Activated CD4-positive, CD25-positive, alpha-beta regulatory T cell treated with anti-CD3 and anti-CD28 coated beads, Interleukin-2, amount 50 U/mL, for 24 hours (primary cell): Measurements from ENCODE around the gene MCC.

Source experiments
- ATAC-seq, 2 donors: fragments of 150-1000 bp; cut with Tn5 transposase; one replicate each; pipeline ENCODE4 v1.10.0; 2021; ENCODE audit warnings: mild to moderate bottlenecking in 1 of 2, moderate library complexity in 1 of 2

The MCC gene

DNA sequence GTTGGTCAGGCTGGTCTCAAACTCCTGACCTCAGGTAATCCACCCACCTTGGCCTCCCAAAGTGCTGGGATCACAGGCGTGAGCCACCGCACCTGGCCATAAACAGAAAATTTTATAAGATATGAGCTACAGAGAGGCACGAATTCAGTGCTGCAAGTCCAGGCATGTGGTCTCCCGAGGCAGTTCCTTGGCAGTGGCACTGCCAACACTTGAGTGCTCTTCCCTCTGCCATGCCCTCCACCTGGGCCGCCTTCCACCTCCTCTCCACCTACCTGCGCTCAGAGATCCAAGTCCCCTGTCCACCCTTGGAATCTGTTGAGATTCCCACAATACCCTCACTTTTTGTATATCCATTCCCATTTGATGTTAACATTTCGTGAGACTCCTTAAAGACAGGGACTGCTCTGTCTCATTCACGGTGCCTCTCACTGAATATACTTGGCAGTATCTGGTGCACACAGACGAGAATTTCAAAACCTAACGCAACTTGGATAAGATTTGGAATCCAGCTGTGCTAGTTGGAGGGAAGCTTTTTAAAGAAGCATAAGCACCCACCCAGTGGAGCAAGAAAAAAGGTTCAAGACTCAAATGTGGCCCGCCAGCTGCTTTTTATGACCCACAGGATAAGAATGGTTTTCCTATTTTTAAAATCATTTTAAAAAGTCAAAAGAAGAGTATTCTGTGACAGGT lies 443.3 kb downstream of the MCC start:
- ATAC-seq: no peak

DNA sequence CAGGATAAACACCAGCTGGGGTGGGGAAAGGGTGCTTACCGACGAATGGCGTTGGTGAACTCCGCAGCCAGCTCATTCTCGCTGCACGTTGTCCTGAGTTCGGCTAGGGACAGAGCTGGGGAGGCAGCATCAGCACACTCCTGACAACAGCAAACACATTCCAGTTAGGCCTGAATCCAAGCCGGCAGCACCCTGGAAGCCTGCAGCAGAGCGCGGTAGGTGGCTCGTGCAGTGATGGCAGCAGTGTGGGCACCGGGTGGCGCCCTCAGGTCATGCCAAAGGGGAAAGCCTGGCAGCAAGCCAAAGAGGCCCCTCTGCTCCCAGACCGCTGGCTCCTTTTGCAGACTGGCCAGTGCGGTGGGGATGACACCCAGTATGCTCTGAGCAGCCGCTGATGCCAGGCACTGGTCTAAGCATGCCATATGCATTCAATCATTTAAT lies 444.7 kb downstream of the MCC start:
- ATAC-seq: no peak

DNA sequence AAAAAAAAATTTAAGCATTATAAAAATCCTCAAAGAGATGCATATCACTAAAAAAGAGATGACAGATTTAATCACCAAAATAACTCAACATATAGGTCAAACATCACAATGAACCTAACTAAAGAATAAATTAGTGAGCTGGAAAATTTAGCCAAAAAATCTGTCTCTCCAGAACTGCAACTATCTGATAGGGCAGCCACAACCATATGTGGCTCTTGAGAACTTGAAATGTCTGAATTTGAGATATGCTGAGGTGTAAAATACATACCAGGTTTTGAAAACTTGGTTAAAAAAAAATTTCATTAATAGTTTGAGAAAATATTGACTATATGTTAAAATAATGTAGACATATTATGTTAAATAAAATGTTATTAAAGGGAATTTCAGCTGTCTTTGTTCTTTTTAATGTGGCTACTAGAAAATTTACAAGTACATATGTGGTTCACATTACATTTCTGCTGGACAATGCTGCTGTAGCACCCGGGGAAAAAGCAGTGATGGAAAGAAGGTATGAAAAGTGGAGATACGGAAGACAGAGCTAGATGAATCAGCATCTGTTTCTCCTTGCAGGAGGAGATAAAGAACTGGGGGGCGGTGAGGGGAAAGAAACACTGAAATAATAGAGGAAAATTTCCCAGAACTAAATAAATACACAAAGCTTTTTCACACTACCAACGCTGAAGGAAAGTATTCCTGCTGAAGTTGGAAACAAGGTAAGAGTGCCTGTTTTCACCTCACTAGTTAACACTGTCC lies 445.6 kb downstream of the MCC start:
- no peak for ATAC-seq

DNA sequence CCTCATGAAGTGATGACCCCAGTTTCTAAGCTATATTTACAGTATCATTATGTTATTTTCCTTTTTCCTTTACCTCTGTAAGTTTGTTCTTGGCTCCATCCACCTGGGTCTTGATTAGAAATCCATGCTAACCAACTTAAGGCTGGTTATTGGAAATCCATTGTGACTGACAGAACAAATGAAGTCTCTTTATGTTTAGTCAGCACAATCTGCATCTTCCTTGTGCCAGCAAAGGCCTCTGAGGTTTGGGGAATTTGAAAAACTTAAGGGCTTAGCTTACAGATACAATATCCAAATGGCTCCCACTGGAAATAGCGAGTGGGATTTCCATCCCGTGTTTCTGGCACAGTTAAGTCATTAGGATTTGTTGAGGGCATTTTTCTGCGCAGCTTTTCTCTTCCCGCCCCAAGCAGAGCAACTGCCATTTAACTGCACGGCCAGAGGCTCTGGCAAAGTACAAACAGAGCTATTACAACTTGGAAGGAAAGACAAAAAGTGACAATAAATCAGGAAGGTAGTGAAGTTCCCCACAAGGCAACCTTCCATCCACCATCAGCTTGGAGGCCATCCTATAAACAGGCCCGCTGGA lies 447.5 kb downstream of the MCC start:
- ATAC-seq: no peak

DNA sequence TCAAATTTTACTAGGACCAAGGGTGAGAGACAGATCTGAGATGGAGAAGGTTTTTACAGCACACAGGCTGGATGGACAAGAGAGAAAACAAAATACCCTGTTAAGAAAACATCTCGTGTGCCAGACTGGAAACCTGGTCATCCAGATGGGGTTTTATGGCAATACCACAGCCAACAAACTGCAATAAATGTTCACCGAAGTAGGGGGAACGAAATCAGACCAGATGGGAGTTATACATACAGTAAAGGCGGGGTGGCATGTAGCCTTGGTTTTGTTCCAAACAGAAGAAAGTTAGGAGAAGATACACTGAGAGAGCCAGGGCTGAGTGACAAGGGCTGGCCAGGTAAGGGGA lies 448.3 kb downstream of the MCC start:
- no peak for ATAC-seq

DNA sequence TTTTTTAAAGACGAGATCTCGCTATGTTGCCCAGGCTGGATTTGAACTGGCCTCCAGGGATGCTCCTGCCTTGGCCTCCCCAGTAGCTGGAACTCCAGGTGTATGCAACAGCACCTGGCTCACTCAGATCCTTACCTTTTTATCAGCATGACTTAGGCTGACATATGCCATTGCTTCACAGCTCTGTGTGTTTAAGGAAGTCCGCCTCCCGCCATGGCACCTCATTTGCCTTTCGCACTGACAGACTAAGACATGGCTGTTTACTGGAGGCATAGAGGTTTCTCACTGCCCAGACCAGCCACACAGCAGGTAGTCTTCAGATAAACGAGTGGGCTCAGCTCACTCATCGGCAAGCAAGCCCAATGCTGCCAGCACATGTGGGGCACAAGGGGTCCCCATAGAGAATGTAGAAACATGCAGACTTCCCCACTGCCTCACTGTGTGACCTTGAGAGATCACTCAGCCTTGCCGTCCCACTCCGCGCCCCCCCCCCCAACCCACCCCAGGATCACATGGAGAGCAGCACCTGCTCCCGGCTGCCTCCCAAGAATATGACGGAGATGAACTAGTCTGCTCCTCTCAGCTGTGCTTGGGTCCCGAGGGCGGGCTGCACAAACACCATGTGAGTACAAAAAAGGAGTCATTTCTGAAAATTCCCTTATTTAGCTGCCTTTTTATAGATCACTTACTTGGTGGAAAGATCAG lies 448.9 kb downstream of the MCC start:
- no peak for ATAC-seq

DNA sequence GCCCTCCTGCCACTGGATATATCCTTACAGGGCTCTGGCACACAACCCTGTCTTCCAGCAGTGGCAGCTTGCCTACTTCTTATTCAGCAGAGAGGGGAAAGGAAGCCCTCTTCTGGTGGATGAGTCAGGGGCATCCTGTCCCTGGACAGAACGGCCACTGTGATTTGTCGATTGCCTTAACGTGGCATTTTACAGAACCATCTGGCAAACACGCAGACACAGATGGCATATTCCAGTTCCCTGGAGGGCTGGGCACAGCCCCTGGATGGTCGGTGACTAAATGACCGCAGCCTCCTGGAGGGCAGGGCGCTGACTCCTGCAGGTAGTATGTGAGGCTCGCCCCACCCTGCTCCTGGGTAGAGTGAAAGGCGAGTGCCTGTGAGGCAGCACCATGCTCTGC lies 449.5 kb downstream of the MCC start:
- ATAC-seq: no peak

DNA sequence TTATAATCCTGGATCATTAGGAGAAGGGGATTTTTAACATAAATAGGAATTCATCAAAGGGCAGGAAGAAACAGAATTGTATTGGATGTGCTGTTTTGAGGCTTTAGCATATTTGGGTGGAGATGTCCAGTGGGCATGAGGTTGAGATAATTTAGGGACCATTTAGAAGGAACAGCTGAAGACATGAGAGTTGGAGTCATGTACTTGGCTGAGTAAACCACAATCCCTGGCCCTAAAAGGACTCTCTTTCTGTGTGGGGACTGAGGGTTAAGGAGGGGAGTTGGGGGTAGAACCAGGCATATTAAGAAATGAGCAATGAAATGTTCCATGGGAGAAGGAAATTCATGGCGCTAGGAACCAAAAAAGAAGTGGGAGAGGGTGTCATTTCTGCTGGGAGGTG lies 450.1 kb downstream of the MCC start:
- no peak for ATAC-seq

DNA sequence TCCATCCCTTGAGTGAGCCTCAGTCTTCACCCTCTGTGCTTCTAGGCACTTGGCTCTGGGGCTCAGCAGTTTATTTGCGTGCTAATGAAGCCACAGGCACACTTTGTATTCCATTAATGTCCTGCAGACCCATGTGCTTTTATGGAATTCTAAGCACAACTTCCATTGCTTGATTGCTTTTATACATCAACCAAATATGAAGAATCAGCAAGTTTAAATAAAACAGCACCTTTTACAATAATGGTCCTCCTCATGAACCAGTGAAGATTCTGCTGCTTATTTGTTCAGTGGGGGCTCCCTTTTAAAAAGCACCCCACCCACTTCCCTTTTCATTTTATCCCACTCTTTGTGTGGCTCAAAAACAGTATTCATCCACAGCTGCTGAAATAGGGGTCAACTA lies 451.4 kb downstream of the MCC start:
- no peak for ATAC-seq

DNA sequence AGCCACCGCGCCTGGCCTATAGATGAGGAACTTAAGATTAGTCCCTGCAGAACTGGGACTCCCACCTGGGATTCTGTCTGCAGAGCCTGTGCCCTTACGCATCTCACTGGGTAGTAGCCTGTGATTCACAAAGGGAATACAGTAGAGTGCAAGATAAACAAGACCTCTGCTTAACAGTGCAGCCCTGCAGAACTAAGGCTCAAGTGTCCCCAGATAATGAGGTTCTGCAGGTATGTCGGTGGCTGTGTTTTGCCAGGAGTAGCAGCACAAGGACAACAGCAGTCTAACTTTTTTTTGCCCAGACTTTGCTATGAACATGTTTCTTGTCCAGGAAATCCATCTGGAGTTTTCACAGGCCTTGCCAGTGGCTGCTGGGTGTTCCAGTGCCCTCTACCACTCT lies 451.9 kb downstream of the MCC start:
- no peak for ATAC-seq

DNA sequence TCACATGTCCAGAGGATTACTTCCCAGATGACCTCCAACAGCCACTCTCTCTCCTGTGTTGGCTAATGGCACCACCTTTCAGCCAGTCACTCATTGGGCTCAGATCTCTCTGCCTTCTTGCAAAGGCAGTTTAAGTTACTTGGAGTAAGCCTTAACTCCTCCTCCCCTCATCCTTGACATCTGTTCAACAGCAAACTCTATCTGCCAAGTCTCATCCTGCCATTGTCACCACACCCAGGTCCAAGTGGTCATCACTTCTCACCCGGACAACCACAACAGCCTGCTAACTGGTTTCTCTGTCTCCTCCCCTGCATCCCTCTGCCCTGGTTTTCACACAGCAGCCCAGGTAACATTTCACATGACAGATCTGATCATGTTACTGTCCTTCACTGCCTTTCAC lies 453.2 kb downstream of the MCC start:
- ATAC-seq: no peak

DNA sequence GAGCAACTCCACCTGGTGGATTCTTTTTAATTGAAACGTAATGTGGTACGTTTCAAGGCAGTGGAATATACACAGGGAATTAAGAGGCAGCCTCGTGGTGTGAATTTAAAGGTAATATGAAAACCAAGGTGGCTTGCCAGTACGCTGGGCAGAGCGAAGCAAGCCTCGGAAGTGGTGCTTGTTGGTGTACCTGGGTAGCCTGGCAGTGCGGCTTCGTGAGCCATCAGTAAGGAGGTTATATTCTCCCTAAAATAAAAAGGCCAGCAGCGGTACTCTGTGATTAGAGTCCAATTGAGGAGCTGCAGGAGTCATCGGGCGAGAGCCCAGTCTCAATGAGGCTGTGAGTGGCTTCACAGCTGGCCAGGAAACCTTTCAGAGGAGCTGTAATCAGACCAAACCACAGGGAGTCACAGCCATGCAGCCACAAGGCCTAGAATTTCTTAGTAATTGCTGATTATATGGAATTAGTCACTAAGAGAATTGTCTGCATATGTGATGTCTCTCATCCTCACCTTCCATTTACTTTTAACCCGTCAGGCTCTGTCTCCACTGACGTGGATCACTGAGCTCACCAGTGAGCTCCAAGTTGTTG lies 454.0 kb downstream of the MCC start:
- peak in 1 of 2 donors; percentile 45 for ATAC-seq

DNA sequence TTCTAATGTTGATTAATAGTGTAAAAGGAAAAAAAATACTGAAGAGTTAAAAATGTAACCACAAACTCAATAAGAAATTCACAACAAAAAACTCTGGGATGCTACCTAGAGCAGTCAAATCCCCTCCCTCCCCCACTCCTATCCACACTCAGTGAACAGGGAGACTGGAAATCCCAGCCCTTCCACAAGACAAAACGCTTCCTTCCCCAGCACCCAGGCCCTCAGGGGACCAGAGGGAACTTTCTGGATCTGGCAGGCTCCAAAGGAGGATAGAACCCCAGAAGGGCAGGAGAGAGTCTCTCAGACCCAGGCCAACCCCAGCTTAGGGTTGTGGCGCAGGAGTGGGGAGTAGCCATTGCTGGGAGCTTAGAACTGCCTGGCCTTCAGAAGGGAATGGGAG lies 456.7 kb downstream of the MCC start:
- no peak for ATAC-seq

DNA sequence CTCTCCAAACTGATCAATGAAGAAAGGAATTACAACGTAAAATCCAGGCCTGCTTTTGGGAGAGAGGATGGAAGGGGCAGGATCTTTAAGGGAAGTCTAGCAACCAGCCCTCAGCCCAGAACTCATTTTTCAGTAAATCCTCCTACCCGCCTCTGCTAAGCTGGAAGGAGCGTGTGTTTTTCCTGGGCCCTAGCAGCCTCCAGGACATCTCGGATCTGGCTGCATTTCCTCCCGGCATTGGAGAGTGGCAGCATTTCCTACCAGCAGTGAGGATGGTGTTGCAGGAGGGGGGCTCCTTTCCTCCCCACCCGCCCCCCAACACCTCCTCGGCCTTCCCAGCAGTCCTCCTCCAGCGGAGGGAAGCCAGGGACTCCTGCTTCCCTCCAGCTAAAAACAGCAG lies 457.1 kb downstream of the MCC start:
- no peak for ATAC-seq

DNA sequence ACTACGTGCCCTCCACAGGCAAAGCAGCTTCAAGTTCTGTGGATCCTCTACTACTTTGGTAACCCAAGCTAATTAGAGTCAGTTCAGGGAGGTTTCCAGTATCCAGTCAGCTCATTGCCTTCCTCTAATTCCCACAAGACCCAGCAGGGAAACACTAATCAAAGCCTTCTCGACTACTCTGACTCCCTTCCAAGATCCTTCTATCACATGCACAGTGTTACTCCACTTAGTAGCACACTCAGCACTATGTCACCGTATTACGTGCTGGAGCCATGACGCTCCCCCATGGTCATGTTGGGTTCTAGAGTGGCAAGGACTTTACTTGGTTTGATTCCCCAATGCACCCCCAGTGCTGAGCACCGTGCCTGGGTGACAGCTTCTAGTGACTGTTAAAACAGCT lies 458.6 kb downstream of the MCC start:
- ATAC-seq: no peak

DNA sequence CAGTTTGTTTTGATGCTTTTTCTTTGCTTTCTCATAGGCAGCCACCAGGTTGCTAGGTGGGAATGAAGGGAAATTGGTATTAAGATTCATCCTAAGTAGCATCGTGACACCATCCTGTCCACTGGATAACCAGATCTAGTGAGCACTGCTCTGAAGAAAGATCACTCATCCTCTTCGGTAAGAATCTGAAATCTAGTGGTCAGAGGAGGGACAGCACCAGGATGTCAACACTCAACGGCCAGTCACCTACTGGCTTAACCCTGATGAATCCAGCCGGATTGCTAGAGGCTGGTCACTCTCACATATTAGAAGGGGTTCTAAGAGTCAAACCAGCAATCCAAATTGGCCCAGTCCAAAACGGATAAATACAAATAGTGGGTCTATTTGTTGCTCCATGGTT lies 460.8 kb downstream of the MCC start:
- no peak for ATAC-seq

DNA sequence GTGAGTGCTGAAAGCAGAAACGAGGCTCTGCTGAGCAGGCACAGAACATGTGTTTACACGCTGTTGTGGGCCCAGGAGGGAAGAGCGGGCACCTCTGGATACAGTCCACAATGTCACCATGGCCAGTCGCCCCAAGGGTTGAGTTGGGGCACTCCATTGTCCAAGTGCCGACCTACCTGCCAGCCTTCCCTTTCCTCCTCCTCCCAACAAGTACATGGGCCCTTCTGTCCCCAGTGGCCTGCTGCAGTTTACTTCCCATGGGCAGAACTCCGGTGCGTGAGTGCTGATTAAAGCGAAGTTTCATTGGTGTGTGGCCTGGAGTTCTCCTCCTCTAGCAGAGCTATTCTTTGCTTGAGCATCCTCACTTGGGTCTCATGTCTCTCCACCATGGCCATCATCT lies 461.2 kb downstream of the MCC start:
- ATAC-seq: no peak

DNA sequence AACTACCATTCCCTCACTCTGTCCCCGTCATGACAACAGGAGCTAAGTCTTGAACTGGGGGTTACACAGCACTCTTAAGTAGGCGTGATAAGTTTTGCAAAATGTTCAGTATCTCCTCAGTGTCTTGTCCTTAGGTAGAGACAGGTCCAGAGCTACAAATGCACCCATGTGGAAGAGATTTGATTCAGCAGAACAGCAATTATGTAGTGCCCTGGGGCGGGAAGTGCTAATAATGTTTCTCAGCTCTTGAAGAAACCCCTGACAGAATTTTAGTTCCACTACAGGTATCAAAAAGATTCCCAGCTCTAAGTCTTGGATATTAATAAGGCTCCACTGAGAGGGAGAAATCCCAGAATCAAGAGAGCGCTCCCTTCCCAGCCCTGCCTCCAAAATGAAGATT lies 462.0 kb downstream of the MCC start:
- no peak for ATAC-seq

DNA sequence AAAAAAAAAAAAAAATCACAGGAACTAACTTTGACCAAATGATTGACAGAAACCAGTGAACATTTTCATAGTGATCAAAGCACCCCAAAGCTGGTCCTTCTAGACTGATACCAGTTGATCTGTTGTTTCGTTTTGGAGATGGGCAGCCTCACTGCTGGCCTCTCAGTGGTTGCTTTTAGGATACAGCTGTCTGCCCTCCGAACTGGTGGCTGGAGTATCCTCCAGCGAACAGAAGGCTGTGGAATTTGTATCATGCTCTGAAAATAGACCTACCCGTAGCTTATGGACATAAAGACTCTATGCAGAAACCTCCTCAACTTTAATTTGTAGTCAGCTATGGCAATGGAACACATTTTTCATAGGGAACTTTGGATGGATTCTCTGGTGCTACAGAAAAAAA lies 462.7 kb downstream of the MCC start:
- no peak for ATAC-seq

DNA sequence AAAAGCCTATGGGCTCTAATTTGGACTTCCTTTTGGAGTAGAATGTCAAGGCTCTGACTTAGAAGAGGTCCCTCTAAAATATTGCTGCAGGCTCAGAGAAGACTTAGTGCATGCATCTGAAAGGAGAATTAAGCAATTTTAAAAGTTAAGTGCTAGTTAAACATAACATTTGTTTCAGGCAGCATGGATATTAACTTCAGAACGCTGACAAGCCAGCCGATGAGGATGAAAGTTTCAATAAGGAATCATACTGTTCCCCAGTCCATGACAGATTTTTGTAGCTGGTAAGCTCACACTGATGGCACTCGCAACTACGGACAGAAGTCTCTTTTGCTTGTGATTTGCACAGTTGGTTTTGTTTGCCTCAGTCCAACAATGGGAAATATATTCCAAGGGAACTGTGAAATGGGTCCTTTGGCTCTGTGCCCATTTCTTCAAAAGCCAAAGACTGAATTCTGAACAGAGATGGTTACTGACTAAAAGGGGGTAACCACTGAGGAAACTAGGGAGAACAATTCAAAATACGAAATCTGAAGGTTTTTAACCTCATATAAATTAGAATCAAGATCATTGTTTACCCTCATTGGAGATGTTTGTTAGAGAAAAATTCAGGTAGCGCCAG lies 464.1 kb downstream of the MCC start:
- ATAC-seq: no peak

DNA sequence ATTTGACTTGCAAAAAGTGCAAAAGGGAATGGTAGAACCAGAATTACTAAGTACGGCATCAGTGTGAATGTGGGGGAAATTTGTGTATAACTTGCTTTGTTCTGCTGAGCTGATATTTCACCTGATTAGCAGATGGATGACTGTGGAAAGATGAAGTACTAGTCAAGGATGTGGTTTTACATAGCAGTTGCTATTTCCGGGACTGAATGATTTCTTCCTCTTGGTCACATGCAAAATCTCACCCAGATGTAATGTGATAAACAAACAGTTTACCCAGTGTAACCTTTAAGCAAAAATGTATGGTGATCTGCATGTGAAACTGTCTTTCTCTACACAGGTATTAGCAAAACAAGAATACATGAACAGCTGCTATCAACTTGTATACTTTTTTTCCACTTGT lies 465.6 kb downstream of the MCC start:
- peak; percentile 82 to 84 for ATAC-seq

DNA sequence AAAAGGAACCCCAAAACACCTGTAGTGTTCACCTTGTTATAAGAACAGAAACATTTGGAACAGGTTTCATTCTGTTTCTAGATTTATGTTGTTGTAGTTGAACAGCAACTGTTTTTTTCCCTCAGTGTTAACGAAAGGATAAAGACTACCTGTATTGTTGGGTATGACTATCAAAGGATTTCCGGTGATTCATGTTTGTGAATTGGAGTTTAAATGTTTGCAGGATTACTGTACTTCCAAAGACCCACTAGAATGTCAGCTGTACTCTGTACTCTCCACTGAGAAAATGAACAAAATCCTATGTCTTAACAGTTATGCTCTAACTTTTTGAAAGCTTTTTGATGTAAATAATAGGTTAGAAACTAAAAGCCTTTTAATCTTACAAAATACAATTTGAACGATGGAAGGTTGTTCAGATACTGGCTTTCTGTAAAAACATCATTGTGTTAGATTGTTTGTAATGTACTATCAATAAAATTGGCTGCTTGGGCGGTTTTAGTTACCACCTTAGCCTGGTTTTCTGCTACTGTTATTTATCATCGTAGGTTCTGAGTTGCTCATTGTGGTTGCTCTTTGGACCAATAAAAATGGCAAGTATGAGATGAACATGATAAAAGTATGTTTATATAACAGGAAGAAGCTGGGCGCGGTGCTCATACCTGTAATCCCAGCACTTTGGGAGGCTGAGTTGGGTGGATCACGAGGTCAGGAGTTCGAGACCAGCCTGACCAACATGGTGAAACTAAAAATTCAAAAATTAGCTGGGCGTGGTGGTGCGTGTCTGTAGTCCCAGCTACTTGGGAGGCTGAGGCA lies 467.6 kb downstream of the MCC start:
- ATAC-seq: peak; percentile 26 to 39
